ENCODE results near the gene ACER2. TPM values are rescaled to one million over a fixed set of nuclear protein-coding genes. Genes with fewer than 3 reads are reported as not detected.
"Not testable (repeated sequence)": the region's sequence is repeated elsewhere in the genome, so short reads cannot be mapped to it uniquely, and the experiment has no call there.

The ACER2 gene
- total RNA-seq, 1 experiment from 2014 or later = 2.0 TPM

DNA sequence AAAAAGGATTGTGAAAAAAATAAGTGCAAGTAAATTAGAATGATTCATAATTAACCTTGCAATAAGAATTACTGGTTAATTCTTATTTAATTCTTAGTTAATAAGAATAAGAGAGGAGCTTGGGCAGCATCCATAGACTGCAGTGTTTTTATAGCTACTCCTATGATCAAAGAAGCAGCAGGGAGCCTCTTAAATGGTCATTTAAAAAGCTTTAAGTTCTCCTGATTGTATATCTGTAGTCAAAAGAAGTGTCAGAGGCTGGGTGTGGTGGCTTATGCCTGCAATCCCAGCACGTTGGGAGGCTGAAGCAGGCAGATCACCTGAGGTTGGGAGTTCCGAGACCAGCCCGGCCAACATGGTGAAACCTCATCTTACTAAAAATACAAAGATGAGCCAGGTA, 14.4 kb downstream of the ACER2 start:
- no peaks in the 10 kb centered on the region; the same call in 1 of the 2 replicates for H3K36me3 ChIP-seq (replicated peaks; ENCODE audit: control insufficient read depth, insufficient read depth, low read length)
- no peaks in the 10 kb centered on the region for H3K27me3 ChIP-seq (ENCODE audit: control insufficient read depth, insufficient read depth, low read length)
- no peak overlapping the region for H3K4me3 ChIP-seq (ENCODE audit: insufficient read depth, low read depth, low read length)
- DNase-seq = no peak

DNA sequence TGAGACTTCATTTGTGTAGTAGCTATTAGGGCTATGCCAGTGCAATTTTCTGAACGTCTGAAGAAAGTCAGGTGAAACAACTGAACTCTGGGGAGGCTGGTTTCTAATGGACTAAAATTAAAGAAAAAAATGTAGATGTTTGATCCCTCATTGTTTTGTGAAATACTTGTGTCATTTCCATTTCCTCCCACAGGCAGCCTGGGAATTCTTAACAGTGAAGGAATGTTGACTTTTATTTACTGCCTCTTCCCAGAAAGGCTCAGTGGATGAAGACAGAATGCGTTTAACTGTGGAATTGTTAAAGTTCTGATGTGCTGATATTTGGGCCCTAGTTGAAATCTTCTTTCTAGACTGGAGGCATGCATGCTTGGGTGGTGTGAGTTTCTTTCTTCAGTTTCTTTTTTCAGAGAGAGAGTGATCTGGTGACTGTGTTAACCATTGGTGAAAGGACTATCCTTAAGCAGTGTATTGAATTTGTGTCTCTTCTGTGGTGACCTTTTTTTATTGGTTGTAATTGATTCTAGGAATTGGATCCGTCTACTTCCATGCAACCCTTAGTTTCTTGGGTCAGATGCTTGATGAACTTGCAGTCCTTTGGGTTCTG, 15.5 kb downstream of the ACER2 start:
- H3K27me3 ChIP-seq (ENCODE audit: control insufficient read depth, insufficient read depth, low read length) = no peaks in the 10 kb centered on the region
- H3K4me3 ChIP-seq (ENCODE audit: insufficient read depth, low read depth, low read length) = no peak overlapping the region
- no peaks in the 10 kb centered on the region; the same call in 1 of the 2 replicates for H3K36me3 ChIP-seq (replicated peaks; ENCODE audit: control insufficient read depth, insufficient read depth, low read length)
- DNase-seq = no peak

DNA sequence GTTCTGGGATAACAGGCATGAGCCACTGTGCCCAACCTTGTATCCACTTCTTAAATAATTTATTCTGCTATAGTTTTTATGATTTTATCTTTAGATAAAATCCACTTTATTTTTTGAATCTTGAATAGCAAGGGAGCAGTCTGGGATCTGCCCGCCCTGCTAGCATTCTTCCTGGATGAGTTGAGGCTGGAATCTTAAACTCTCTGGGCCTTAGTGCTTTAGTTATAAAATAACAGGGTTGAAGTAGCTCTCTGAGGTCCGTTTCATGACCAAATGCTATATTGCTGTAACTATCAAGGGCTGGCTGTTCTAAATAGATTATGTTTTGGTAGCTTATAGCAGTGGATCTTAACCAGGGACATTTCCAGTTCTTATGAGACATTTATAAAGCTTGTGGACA, 20.8 kb downstream of the ACER2 start:
- H3K36me3 ChIP-seq (replicated peaks; ENCODE audit: control insufficient read depth, insufficient read depth, low read length) = no peaks in the 10 kb centered on the region; the same call in 1 of the 2 replicates
- no peak for DNase-seq
- no peaks in the 10 kb centered on the region for H3K27me3 ChIP-seq (ENCODE audit: control insufficient read depth, insufficient read depth, low read length)
- H3K4me3 ChIP-seq (ENCODE audit: insufficient read depth, low read depth, low read length) = no peak overlapping the region

DNA sequence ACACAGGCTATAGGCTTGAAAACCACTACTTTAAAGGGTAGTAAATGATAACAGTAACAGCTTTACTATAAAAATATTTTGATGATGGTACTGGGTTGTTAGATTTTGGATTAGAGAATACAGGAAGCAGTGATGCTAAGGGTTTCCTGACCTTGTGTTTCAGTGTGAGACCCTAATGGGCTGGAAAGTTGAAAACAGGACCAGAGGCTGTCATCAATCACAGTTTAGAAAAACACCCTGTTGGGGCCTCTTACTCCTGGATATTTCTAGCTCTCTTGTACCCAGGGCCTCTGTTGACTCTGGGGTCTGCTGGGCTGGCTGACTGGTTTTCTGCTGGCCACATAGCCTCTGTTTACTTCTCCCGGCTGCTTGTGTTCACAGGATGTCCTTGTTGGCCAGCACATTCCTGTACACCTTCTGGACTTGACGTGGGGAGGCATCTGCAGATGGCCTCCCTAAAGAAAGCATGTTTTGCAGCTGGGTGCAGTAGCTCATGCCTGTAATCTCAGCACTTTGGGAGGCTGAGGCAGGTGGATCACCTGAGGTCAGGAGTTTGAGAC, 21.5 kb downstream of the ACER2 start:
- H3K4me3 ChIP-seq (ENCODE audit: insufficient read depth, low read depth, low read length) = no peak overlapping the region
- DNase-seq = no peak
- peaks cover 4% of the 10 kb centered on the region; the same call in 1 of the 2 replicates for H3K36me3 ChIP-seq (replicated peaks; ENCODE audit: control insufficient read depth, insufficient read depth, low read length)
- H3K27me3 ChIP-seq (ENCODE audit: control insufficient read depth, insufficient read depth, low read length) = no peaks in the 10 kb centered on the region

- H3K4me3 ChIP-seq (ENCODE audit: insufficient read depth, low read depth, low read length) = no peak overlapping the region
Observed at GRCh38 chr9:19431361-19432171, 22.8 kb downstream of the ACER2 start.

DNA sequence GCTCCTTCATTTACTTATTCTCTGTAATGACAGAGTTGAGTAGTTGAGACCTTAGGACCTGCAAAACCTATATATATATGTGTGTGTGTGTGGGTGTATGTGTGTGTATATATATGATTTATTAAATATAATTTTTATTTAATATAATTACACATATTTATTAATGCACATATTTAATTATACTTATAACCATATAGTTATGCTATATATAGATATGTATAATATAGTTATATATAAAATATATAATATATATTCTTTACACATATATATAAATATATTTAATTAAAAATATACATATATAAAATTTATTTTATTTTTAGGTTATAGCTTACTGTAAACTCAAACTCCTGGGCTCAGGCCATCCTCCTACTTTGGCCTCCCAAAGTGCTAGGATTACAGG, 23.7 kb downstream of the ACER2 start:
- Histone ChIP-seq H3K4me3 (ENCODE audit: insufficient read depth, low read depth, low read length) (no peak overlapping the region), H3K36me3 (replicated peaks; ENCODE audit: control insufficient read depth, insufficient read depth, low read length) (peaks cover 4% of the 10 kb centered on the region; the same call in 1 of the 2 replicates), H3K27me3 (ENCODE audit: control insufficient read depth, insufficient read depth, low read length) (no peaks in the 10 kb centered on the region)
- DNase-seq = no peak

More at GRCh38 chr9:19431361-19432171, 22.8 kb downstream of the ACER2 start:
- peaks cover 4% of the 10 kb centered on the region; the same call in 1 of the 2 replicates for H3K36me3 ChIP-seq (replicated peaks; ENCODE audit: control insufficient read depth, insufficient read depth, low read length)
- no peak for DNase-seq
- H3K27me3 ChIP-seq (ENCODE audit: control insufficient read depth, insufficient read depth, low read length) = no peaks in the 10 kb centered on the region

DNA sequence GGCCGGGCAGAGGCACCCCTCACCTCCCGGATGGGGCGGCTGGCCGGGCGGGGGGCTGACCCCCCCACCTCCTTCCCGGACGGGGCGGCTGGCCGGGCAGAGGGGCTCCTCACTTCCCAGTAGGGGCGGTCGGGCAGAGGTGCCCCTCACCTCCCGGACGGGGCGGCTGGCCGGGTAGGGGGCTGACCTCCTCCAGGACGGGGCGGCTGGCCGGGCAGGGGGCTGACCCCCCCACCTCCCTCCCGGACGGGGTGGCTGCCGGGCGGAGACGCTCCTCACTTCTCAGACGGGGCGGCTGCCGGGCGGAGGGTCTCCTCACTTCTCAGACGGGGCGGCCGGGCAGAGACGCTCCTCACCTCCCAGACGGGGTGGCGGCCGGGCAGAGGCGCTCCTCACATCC, 24.9 kb downstream of the ACER2 start:
- not testable (repeated sequence) for H3K27me3 ChIP-seq (ENCODE audit: control insufficient read depth, insufficient read depth, low read length); H3K36me3 ChIP-seq (replicated peaks; ENCODE audit: control insufficient read depth, insufficient read depth, low read length); DNase-seq; H3K4me3 ChIP-seq (ENCODE audit: insufficient read depth, low read depth, low read length)

GRCh38 chr9:19440376-19440775, 31.6 kb downstream of the ACER2 start:
- Histone ChIP-seq H3K4me3 (ENCODE audit: insufficient read depth, low read depth, low read length) (no peak overlapping the region), H3K27me3 (ENCODE audit: control insufficient read depth, insufficient read depth, low read length) (no peaks in the 10 kb centered on the region), H3K36me3 (replicated peaks; ENCODE audit: control insufficient read depth, insufficient read depth, low read length) (no peaks in the 10 kb centered on the region; the same call in 1 of the 2 replicates)
- no peak for DNase-seq

DNA sequence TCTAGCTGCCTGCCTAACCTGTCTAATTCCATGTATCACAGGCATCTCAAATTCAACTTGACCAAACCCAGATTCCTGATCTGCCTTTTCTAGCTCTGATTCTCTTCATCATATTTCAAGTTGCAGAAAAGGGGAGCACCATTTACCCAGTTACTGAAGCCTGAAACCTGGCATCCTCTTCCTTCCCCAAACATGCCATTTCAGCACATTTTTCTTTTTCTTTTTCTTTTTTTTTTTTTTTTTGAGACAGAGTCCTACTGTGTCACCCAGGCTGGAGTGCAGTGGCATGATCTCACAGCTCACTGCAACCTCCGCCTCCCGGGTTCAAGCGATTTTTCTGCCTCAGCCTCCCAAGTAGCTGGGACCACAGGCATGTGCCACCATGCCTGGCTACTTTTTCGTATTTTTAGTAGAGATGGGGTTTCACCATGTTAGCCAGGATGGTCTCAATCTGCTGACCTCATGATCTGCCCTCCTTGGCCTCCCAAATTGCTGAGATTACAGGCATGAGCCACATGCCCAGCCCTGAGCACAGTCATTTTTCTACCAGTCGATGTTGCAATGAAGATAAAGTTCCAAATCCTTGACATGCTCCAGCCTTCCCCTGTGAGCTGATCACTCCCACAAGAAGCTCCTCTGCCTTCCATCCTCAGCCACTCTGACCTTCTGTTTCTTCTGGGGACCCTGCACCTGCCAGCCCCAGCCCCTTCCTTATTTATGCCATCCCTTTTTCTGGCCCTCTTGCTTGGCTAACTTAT, 32.2 kb downstream of the ACER2 start:
- DNase-seq = no peak
- Histone ChIP-seq H3K4me3 (ENCODE audit: insufficient read depth, low read depth, low read length) (no peak overlapping the region), H3K27me3 (ENCODE audit: control insufficient read depth, insufficient read depth, low read length) (no peaks in the 10 kb centered on the region), H3K36me3 (replicated peaks; ENCODE audit: control insufficient read depth, insufficient read depth, low read length) (no peaks in the 10 kb centered on the region)

GRCh38 chr9:19441730-19442129, 32.9 kb downstream of the ACER2 start:
- Histone ChIP-seq H3K4me3 (ENCODE audit: insufficient read depth, low read depth, low read length) (no peak overlapping the region), H3K36me3 (replicated peaks; ENCODE audit: control insufficient read depth, insufficient read depth, low read length) (no peaks in the 10 kb centered on the region), H3K27me3 (ENCODE audit: control insufficient read depth, insufficient read depth, low read length) (no peaks in the 10 kb centered on the region)
- DNase-seq = no peak

GRCh38 chr9:19442240-19442639, 33.4 kb downstream of the ACER2 start:
- H3K27me3 ChIP-seq (ENCODE audit: control insufficient read depth, insufficient read depth, low read length) = no peaks in the 10 kb centered on the region
- no peak for DNase-seq
- no peak overlapping the region for H3K4me3 ChIP-seq (ENCODE audit: insufficient read depth, low read depth, low read length)
- no peaks in the 10 kb centered on the region for H3K36me3 ChIP-seq (replicated peaks; ENCODE audit: control insufficient read depth, insufficient read depth, low read length)

- Histone ChIP-seq H3K4me3 (ENCODE audit: insufficient read depth, low read depth, low read length) (no peak overlapping the region), H3K27me3 (ENCODE audit: control insufficient read depth, insufficient read depth, low read length) (no peaks in the 10 kb centered on the region), H3K36me3 (replicated peaks; ENCODE audit: control insufficient read depth, insufficient read depth, low read length) (no peaks in the 10 kb centered on the region)
- no peak for DNase-seq
Observed at GRCh38 chr9:19445452-19445851, 36.6 kb downstream of the ACER2 start.

- no peaks in the 10 kb centered on the region for H3K36me3 ChIP-seq (replicated peaks; ENCODE audit: control insufficient read depth, insufficient read depth, low read length)
- H3K27me3 ChIP-seq (ENCODE audit: control insufficient read depth, insufficient read depth, low read length) = no peaks in the 10 kb centered on the region
- H3K4me3 ChIP-seq (ENCODE audit: insufficient read depth, low read depth, low read length) = no peak overlapping the region
- peak; percentile 56 for DNase-seq
Observed at GRCh38 chr9:19446361-19446861, 37.6 kb downstream of the ACER2 start.

Data from H7 (cell line).